IMR-90 (cell line): ENCODE results near the gene SERPINB1.

Experiments used
- CEBPB ChIP-seq: IDR thresholded peaks from 2 replicates; pipeline ENCODE4 v1.6.1; 2012; ENCODE audit warnings: low read depth, low read length, improper control_type of control experiment
- CTCF ChIP-seq: conservative IDR thresholded peaks from 2 replicates; pipeline ENCODE4 v1.5.1; 2012; ENCODE audit warnings: mild to moderate bottlenecking, low read depth, low read length, improper control_type of control experiment
- FOS ChIP-seq: fragments of 150-350 bp; IDR thresholded peaks from 2 replicates; pipeline ENCODE4 v1.6.1; 2016; ENCODE audit warnings: low read depth, low read length
- MAZ ChIP-seq: IDR thresholded peaks from 2 replicates; pipeline ENCODE4 v1.6.1; 2012; ENCODE audit warnings: low read depth, mild to moderate bottlenecking, low read length, improper control_type of control experiment, moderate library complexity, borderline replicate concordance
- MXI1 ChIP-seq: IDR thresholded peaks from 2 replicates; pipeline ENCODE4 v1.6.1; 2012; ENCODE audit warnings: low read depth, mild to moderate bottlenecking, low read length, moderate library complexity, borderline replicate concordance
- NFE2L2 ChIP-seq: fragments of 150-350 bp; IDR thresholded peaks from 2 replicates; pipeline ENCODE4 v1.6.1; 2016; ENCODE audit warnings: low read depth, mild to moderate bottlenecking, low read length
- POLR2A ChIP-seq: IDR thresholded peaks from 2 replicates; pipeline ENCODE4 v1.6.1; 2012; ENCODE audit warnings: mild to moderate bottlenecking, low read depth, low read length
- RAD21 ChIP-seq: IDR thresholded peaks from 2 replicates; pipeline ENCODE4 v1.6.1; 2012; ENCODE audit warnings: low read length, improper control_type of control experiment
- RCOR1 ChIP-seq: IDR thresholded peaks from 2 replicates; pipeline ENCODE4 v1.6.1; 2012; ENCODE audit warnings: mild to moderate bottlenecking, low read length, improper control_type of control experiment; ENCODE audit not compliant: insufficient replicate concordance
- RFX5 ChIP-seq: IDR thresholded peaks from 2 replicates; pipeline ENCODE4 v1.8.0; 2012; ENCODE audit warnings: low read depth, mild to moderate bottlenecking, low read length, moderate library complexity
- SMC3 ChIP-seq: fragments of 150-350 bp; IDR thresholded peaks from 2 replicates; pipeline ENCODE4 v1.6.1; 2016; ENCODE audit warnings: low read depth, mild to moderate bottlenecking, antibody characterized with exemption, low read length, moderate library complexity
- USF2 ChIP-seq: fragments of 150-350 bp; IDR thresholded peaks from 2 replicates; pipeline ENCODE4 v1.6.1; 2017; ENCODE audit warnings: mild to moderate bottlenecking, antibody characterized with exemption, low read length, low read depth
- TF ChIP-seq, protein P1 (sequence below): fragments of 150-350 bp; IDR thresholded peaks from 2 replicates; pipeline ENCODE4 v1.6.1; 2016; ENCODE audit warnings: low read depth, mild to moderate bottlenecking, low read length, moderate library complexity, borderline replicate concordance

- TF ChIP-seq, protein P1, sequence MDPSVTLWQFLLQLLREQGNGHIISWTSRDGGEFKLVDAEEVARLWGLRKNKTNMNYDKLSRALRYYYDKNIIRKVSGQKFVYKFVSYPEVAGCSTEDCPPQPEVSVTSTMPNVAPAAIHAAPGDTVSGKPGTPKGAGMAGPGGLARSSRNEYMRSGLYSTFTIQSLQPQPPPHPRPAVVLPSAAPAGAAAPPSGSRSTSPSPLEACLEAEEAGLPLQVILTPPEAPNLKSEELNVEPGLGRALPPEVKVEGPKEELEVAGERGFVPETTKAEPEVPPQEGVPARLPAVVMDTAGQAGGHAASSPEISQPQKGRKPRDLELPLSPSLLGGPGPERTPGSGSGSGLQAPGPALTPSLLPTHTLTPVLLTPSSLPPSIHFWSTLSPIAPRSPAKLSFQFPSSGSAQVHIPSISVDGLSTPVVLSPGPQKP = no peak
- TF ChIP-seq RCOR1 (no peak), POLR2A (no peak), CTCF (no peak), CEBPB (no peak), MXI1 (no peak), FOS (no peak), RAD21 (no peak), RFX5 (no peak), SMC3 (no peak), USF2 (no peak), MAZ (no peak), NFE2L2 (no peak)
Observed at GRCh38 chr6:2871953-2872352, 30.3 kb upstream of the SERPINB1 start.
